Psoas muscle (tissue), 8 donors: ENCODE data around the gene VAV3. TPM values are rescaled to one million over a fixed set of nuclear protein-coding genes. Genes with fewer than 3 reads are reported as not detected.

Experiments
- ATAC-seq, 4 donors: fragments of 200-7000 bp; cut with Tn5 transposase; one replicate each; pipeline ENCODE4 v1.9.1; 2020; ENCODE audit warnings: moderate library complexity in 3 of 4, mild to moderate bottlenecking in 2 of 4
- DNase-seq, 2 donors: peaks; one replicate each; pipeline ENCODE4 v3.0.0-alpha.2; 2020
- H3K27ac ChIP-seq: fragments of 200-600 bp; one replicate; pipeline ENCODE4 v1.8.0; 2022
- H3K27me3 ChIP-seq, 3 donors: fragments of 200-600 bp in 1 of 3; one replicate each; pipeline versions ENCODE4 v1.6.1 to v1.8.0; 2013 to 2022; ENCODE audit warnings: low read length in 2 of 3, mild to moderate bottlenecking in 2 of 3, moderate library complexity in 1 of 3; ENCODE audit not compliant: insufficient read depth in 3 of 3
- H3K36me3 ChIP-seq, 2 donors: fragments of 200-600 bp in 1 of 2; one replicate each; pipeline versions ENCODE4 v1.6.1 to v1.8.0; 2013 to 2022; ENCODE audit warnings: low read depth in 1 of 2, mild to moderate bottlenecking in 1 of 2, moderate library complexity in 1 of 2; ENCODE audit not compliant: insufficient read depth in 1 of 2
- H3K4me1 ChIP-seq: fragments of 200-600 bp; one replicate; pipeline ENCODE4 v1.8.0; 2022
- H3K4me3 ChIP-seq: fragments of 200-600 bp; one replicate; pipeline ENCODE4 v1.8.0; 2022; ENCODE audit warnings: mild to moderate bottlenecking
- H3K9me3 ChIP-seq: fragments of 200-600 bp; one replicate; pipeline ENCODE4 v1.8.0; 2022
- CTCF ChIP-seq: fragments of 200-600 bp; IDR thresholded peaks from one replicate; pipeline ENCODE4 v1.8.0; 2022; ENCODE audit warnings: antibody characterized with exemption
- WGBS, 3 donors: extraction: QIAGEN DNeasy Blood & Tissue Kit; methylation state at CpG; one replicate each; pipeline versions ENCODE4 v1.1.6 to v1.1.7; 2013; 5-methylcytosine and 5-hydroxymethylcytosine counted together
- intact Hi-C, 2 donors: fragments of 100-400 bp; cut with DNase I; formaldehyde crosslinking; loops; one replicate each; pipeline versions ENCODE4 v1.11.0 to v1.14.2; 2022
- polyA plus RNA-seq, 3 donors: library from polyadenylated mRNA; stranded (reverse); fragments of 200-250 nt; gene quantifications; one replicate each; pipeline ENCODE4 v1.2.3, GENCODE V29; 2013
- total RNA-seq, 4 donors: library from RNA; stranded (reverse); fragmentation: NEBNext Ultra II Directional in 2 of 4; extraction: Animal tissue kit (Norgen Biotek cat#: 25700) in 2 of 4; gene quantifications; one replicate each; pipeline versions ENCODE4 v1.2.1 to v1.2.4, GENCODE V29; 2021 to 2023
- donor health status: healthy with polysubstance abuse.
- donor health status: DM: no; HTN: no; CAD: no; lungs with moderate emphysema.
- donor health status: Bipolar disorder and iron deficiency.
- donor health status: healthy.
- donor health status: DM: yes; HTN: yes; CAD: no.
- donor health status: DM: no; HTN: no; CAD: no.
- donor health status: DM: no; HTN: no; CAD: no.
- donor health status: DM: yes; HTN: yes; CAD: no.

The VAV3 gene
- total and polyA plus RNA-seq, 7 donors = 0.28 to 1.7 (median 0.72) TPM

- DNase-seq = no peak
- Histone ChIP-seq H3K9me3 (peaks cover 6% of the 10 kb centered on the region), H3K27me3 (no peaks in the 10 kb centered on the region), H3K27ac (no peak overlapping the region), H3K36me3 (no peaks in the 10 kb centered on the region), H3K4me1 (no peaks in the 10 kb centered on the region), H3K4me3 (no peak overlapping the region)
- intact Hi-C loops = no loop called here
- no peak for TF ChIP-seq CTCF
- WGBS, 3 donors = 77 to 98% (median 83%) methylated on average over 2 of the region's 2 CpGs
- ATAC-seq = no peak
Measured at GRCh38 chr1:107795994-107796393, 169.0 kb downstream of the VAV3 start.

- Histone ChIP-seq H3K27ac (no peak overlapping the region), H3K27me3 (no peaks in the 10 kb centered on the region), H3K4me1 (no peaks in the 10 kb centered on the region), H3K4me3 (no peak overlapping the region), H3K36me3 (no peaks in the 10 kb centered on the region), H3K9me3 (peaks cover under 1% of the 10 kb centered on the region)
- DNase-seq = no peak
- ATAC-seq = no peak
- intact Hi-C loops = no loop called here
- TF ChIP-seq CTCF = no peak
- WGBS, 3 donors = 62 to 63% (median 63%) methylated on average over 1 of the region's 1 CpG
Measured at GRCh38 chr1:107795441-107795840, 169.5 kb downstream of the VAV3 start.

GRCh38 chr1:107794571-107794970 is 170.4 kb downstream of the VAV3 start:
- Histone ChIP-seq H3K27me3 (no peaks in the 10 kb centered on the region), H3K27ac (no peak overlapping the region), H3K4me1 (no peaks in the 10 kb centered on the region), H3K4me3 (no peak overlapping the region), H3K9me3 (no peaks in the 10 kb centered on the region), H3K36me3 (no peaks in the 10 kb centered on the region)
- ATAC-seq (no peak), DNase-seq (no peak)
- intact Hi-C loops = no loop called here
- WGBS, 3 donors = 59 to 87% (median 70%) methylated on average over 2 of the region's 2 CpGs
- no peak for TF ChIP-seq CTCF

- DNase-seq = no peak
- TF ChIP-seq CTCF = no peak
- H3K27me3 ChIP-seq = no peaks in the 10 kb centered on the region
- no peaks in the 10 kb centered on the region for H3K9me3 ChIP-seq
- intact Hi-C loops = no loop called here
- ATAC-seq = no peak
- 63 to 80% (median 66%) methylated on average over 7 of the region's 7 CpGs for WGBS, 3 donors
- no peaks in the 10 kb centered on the region for H3K36me3 ChIP-seq
- no peak overlapping the region for H3K4me3 ChIP-seq
- no peaks in the 10 kb centered on the region for H3K4me1 ChIP-seq
- no peak overlapping the region for H3K27ac ChIP-seq
Measured at GRCh38 chr1:107793896-107794453, 171.0 kb downstream of the VAV3 start.

- Histone ChIP-seq H3K9me3 (no peaks in the 10 kb centered on the region), H3K27ac (no peak overlapping the region), H3K27me3 (no peaks in the 10 kb centered on the region), H3K4me1 (no peaks in the 10 kb centered on the region), H3K36me3 (no peaks in the 10 kb centered on the region), H3K4me3 (no peak overlapping the region)
- no peak for TF ChIP-seq CTCF
- DNase-seq (no peak), ATAC-seq (no peak)
- intact Hi-C loops = no loop called here
Measured at GRCh38 chr1:107791348-107791747, 173.6 kb downstream of the VAV3 start.
